ENCODE measurements around the gene C3orf22.

The C3orf22 gene

DNA sequence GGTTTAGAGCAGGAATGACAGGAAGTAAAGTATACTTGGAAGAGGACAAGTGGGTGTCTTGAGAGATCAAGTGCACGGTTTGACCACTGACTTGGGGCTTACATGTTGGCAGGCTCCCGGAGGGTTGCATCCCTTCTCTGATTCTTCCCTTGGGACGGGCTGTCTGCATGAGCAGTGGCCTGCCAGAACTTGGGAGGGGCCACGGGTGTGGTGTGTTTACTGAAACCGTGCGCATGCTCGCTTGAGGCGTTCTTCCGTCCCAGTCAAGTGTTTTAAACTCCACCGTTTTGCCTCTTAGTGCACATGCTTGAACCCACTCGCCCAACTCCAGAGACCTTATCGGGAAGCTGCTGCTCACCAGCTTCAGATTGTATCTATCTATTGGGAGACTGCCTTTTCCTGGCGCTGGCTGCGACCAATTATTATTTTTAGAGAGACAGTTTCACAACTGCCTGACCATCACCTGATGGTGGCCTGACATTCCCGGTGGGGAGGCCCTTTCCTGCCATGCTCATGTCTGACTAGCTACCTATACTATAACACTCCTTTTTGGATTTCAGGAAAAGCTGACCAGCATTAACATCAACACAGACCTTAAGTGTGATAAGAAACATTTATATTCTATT lies 14.9 kb upstream of the C3orf22 start:
- H2BK5ac ChIP-seq (ENCODE audit: low read depth, low read length, poor library complexity, severe bottlenecking) = no peak overlapping the region
- 88% methylated on average over 15 of the region's 15 CpGs for WGBS

GRCh38 chr3:126571078-126571477 lies 12.3 kb upstream of the C3orf22 start:
- no peak overlapping the region for H3K18ac ChIP-seq (ENCODE audit: low read depth in 1 of 2, low read length in 2 of 2)
- 88% methylated on average over 7 of the region's 7 CpGs for WGBS

More for the DNA sequence above, 14.9 kb upstream of the C3orf22 start:
- Histone ChIP-seq H3K4ac (ENCODE audit: low read depth in 1 of 2, low read length in 2 of 2) (no peak overlapping the region), H2AFZ (ENCODE audit: low read depth, low read length) (no peak overlapping the region), H3K9me3 (ENCODE audit: control insufficient read depth, low read length) (no peaks in the 10 kb centered on the region), H3K27ac (ENCODE audit: low read length, poor library complexity, severe bottlenecking) (no peak overlapping the region), H2BK15ac (ENCODE audit: low read depth, poor library complexity, severe bottlenecking) (no peak overlapping the region), H2BK120ac (ENCODE audit: low read depth, low read length) (no peak overlapping the region), H2AK5ac (ENCODE audit: low read length, severe bottlenecking) (no peak overlapping the region), H3K27me3 (ENCODE audit: control insufficient read depth in 1 of 2, insufficient read depth in 1 of 2, low read length in 2 of 2) (peaks cover 8 to 35% of the 10 kb centered on the region in 2 experiments), H3K79me1 (replicated peaks; ENCODE audit: low read length, poor library complexity, severe bottlenecking) (no peaks in the 10 kb centered on the region), H3K18ac (ENCODE audit: low read depth in 1 of 2, low read length in 2 of 2) (peak overlapping the region in 1 of 2 experiments; percentile 6), H4K8ac (ENCODE audit: low read length) (no peak overlapping the region), H4K91ac (ENCODE audit: low read length) (no peak overlapping the region), H3K4me1 (ENCODE audit: control insufficient read depth, insufficient read depth, low read depth, low read length) (peaks cover 3% of the 10 kb centered on the region), H3K23ac (ENCODE audit: low read length in 2 of 2) (no peak overlapping the region), H3K4me3 (ENCODE audit: insufficient read depth in 1 of 2, low read depth in 1 of 2, low read length in 2 of 2) (no peak overlapping the region), H2BK12ac (ENCODE audit: low read length in 2 of 2) (no peak overlapping the region), H3K36me3 (ENCODE audit: control insufficient read depth in 1 of 2, insufficient read depth in 2 of 2, low read depth in 1 of 2, low read length in 2 of 2) (no peaks in the 10 kb centered on the region), H3K14ac (ENCODE audit: low read length in 2 of 2) (no peak overlapping the region), H3K9ac (ENCODE audit: low read length) (no peak overlapping the region), H3K4me2 (ENCODE audit: low read length, poor library complexity, severe bottlenecking) (no peak overlapping the region)
- DNase-seq = no peak

GRCh38 chr3:126570103-126570541 lies 11.4 kb upstream of the C3orf22 start:
- H3K4me1 ChIP-seq (ENCODE audit: control insufficient read depth, insufficient read depth, low read depth, low read length) = peaks cover 3% of the 10 kb centered on the region
- H2BK5ac ChIP-seq (ENCODE audit: low read depth, low read length, poor library complexity, severe bottlenecking) = no peak overlapping the region
- no peak overlapping the region for H3K18ac ChIP-seq (ENCODE audit: low read depth in 1 of 2, low read length in 2 of 2)
- H3K9ac ChIP-seq (ENCODE audit: low read length) = no peak overlapping the region
- H3K36me3 ChIP-seq (ENCODE audit: control insufficient read depth in 1 of 2, insufficient read depth in 2 of 2, low read depth in 1 of 2, low read length in 2 of 2) = no peaks in the 10 kb centered on the region
- no peak overlapping the region for H2AFZ ChIP-seq (ENCODE audit: low read depth, low read length)
- H3K14ac ChIP-seq (ENCODE audit: low read length in 2 of 2) = peak overlapping the region in 1 of 2 experiments; percentile 57
- WGBS = 92% methylated on average over 5 of the region's 6 CpGs
- no peaks in the 10 kb centered on the region for H3K9me3 ChIP-seq (ENCODE audit: control insufficient read depth, low read length)
- H3K4me3 ChIP-seq (ENCODE audit: insufficient read depth in 1 of 2, low read depth in 1 of 2, low read length in 2 of 2) = no peak overlapping the region
- no peak for DNase-seq
- no peak overlapping the region for H3K23ac ChIP-seq (ENCODE audit: low read length in 2 of 2)
- H4K8ac ChIP-seq (ENCODE audit: low read length) = no peak overlapping the region
- no peaks in the 10 kb centered on the region for H3K79me1 ChIP-seq (replicated peaks; ENCODE audit: low read length, poor library complexity, severe bottlenecking)
- no peak overlapping the region for H3K4me2 ChIP-seq (ENCODE audit: low read length, poor library complexity, severe bottlenecking)
- H3K27me3 ChIP-seq (ENCODE audit: control insufficient read depth in 1 of 2, insufficient read depth in 1 of 2, low read length in 2 of 2) = peaks cover 34% of the 10 kb centered on the region in 2 experiments
- H2BK12ac ChIP-seq (ENCODE audit: low read length in 2 of 2) = no peak overlapping the region
- H4K91ac ChIP-seq (ENCODE audit: low read length) = no peak overlapping the region
- H2BK120ac ChIP-seq (ENCODE audit: low read depth, low read length) = no peak overlapping the region
- no peak overlapping the region for H2BK15ac ChIP-seq (ENCODE audit: low read depth, poor library complexity, severe bottlenecking)
- H3K4ac ChIP-seq (ENCODE audit: low read depth in 1 of 2, low read length in 2 of 2) = no peak overlapping the region
- no peak overlapping the region for H2AK5ac ChIP-seq (ENCODE audit: low read length, severe bottlenecking)
- H3K27ac ChIP-seq (ENCODE audit: low read length, poor library complexity, severe bottlenecking) = no peak overlapping the region

More at GRCh38 chr3:126571078-126571477, 12.3 kb upstream of the C3orf22 start:
- no peak overlapping the region for H3K4ac ChIP-seq (ENCODE audit: low read depth in 1 of 2, low read length in 2 of 2)
- H3K4me1 ChIP-seq (ENCODE audit: control insufficient read depth, insufficient read depth, low read depth, low read length) = peaks cover 3% of the 10 kb centered on the region
- no peak overlapping the region for H3K14ac ChIP-seq (ENCODE audit: low read length in 2 of 2)
- no peak overlapping the region for H3K9ac ChIP-seq (ENCODE audit: low read length)
- no peak overlapping the region for H2AK5ac ChIP-seq (ENCODE audit: low read length, severe bottlenecking)
- H3K36me3 ChIP-seq (ENCODE audit: control insufficient read depth in 1 of 2, insufficient read depth in 2 of 2, low read depth in 1 of 2, low read length in 2 of 2) = no peaks in the 10 kb centered on the region
- no peak overlapping the region for H4K8ac ChIP-seq (ENCODE audit: low read length)
- H2BK120ac ChIP-seq (ENCODE audit: low read depth, low read length) = no peak overlapping the region
- peaks cover 25 to 34% of the 10 kb centered on the region in 2 experiments for H3K27me3 ChIP-seq (ENCODE audit: control insufficient read depth in 1 of 2, insufficient read depth in 1 of 2, low read length in 2 of 2)
- H3K4me3 ChIP-seq (ENCODE audit: insufficient read depth in 1 of 2, low read depth in 1 of 2, low read length in 2 of 2) = no peak overlapping the region
- H2BK15ac ChIP-seq (ENCODE audit: low read depth, poor library complexity, severe bottlenecking) = no peak overlapping the region
- no peak overlapping the region for H2BK12ac ChIP-seq (ENCODE audit: low read length in 2 of 2)
- H3K79me1 ChIP-seq (replicated peaks; ENCODE audit: low read length, poor library complexity, severe bottlenecking) = no peaks in the 10 kb centered on the region
- no peak overlapping the region for H3K4me2 ChIP-seq (ENCODE audit: low read length, poor library complexity, severe bottlenecking)
- no peak for DNase-seq
- H3K9me3 ChIP-seq (ENCODE audit: control insufficient read depth, low read length) = no peaks in the 10 kb centered on the region
- no peak overlapping the region for H4K91ac ChIP-seq (ENCODE audit: low read length)
- no peak overlapping the region for H2BK5ac ChIP-seq (ENCODE audit: low read depth, low read length, poor library complexity, severe bottlenecking)
- no peak overlapping the region for H2AFZ ChIP-seq (ENCODE audit: low read depth, low read length)
- H3K27ac ChIP-seq (ENCODE audit: low read length, poor library complexity, severe bottlenecking) = no peak overlapping the region
- no peak overlapping the region for H3K23ac ChIP-seq (ENCODE audit: low read length in 2 of 2)

DNA sequence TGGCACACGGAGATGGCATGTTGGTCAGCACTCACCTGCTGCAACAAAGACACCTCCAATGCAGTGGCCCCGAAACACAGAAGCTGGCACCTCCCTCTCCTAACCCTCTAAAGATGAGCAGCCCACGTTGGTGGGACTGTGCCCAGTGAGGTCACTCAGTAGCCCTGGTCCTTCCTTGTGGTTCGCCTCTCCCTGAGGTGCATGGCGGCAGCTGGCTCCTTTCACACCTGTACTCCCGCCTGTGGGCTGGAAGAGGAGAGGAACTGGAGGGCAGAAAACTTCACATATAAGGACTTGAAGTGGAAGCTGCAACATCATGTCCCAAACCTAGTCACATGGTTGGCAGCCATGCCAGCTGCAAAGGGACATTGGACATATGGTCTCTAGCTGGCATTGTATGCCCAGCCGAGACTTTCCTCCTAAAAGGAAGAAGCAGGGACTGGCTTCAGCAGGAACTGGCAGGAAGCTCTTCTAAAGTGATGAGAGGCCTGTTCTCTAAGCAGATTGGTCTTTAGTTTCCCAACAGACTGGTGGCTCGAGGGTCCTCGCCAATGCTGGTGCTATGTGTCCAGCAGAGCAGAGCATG lies 10.8 kb upstream of the C3orf22 start:
- Histone ChIP-seq H2BK15ac (ENCODE audit: low read depth, poor library complexity, severe bottlenecking) (no peak overlapping the region), H3K27me3 (ENCODE audit: control insufficient read depth in 1 of 2, insufficient read depth in 1 of 2, low read length in 2 of 2) (peaks cover 34 to 38% of the 10 kb centered on the region in 2 experiments), H3K23ac (ENCODE audit: low read length in 2 of 2) (no peak overlapping the region), H3K4me2 (ENCODE audit: low read length, poor library complexity, severe bottlenecking) (no peak overlapping the region), H3K18ac (ENCODE audit: low read depth in 1 of 2, low read length in 2 of 2) (peak overlapping the region in 1 of 2 experiments; percentile 18), H2BK12ac (ENCODE audit: low read length in 2 of 2) (no peak overlapping the region), H3K9ac (ENCODE audit: low read length) (no peak overlapping the region), H3K36me3 (ENCODE audit: control insufficient read depth in 1 of 2, insufficient read depth in 2 of 2, low read depth in 1 of 2, low read length in 2 of 2) (no peaks in the 10 kb centered on the region), H3K9me3 (ENCODE audit: control insufficient read depth, low read length) (no peaks in the 10 kb centered on the region), H3K4me1 (ENCODE audit: control insufficient read depth, insufficient read depth, low read depth, low read length) (peaks cover 3% of the 10 kb centered on the region), H2BK5ac (ENCODE audit: low read depth, low read length, poor library complexity, severe bottlenecking) (no peak overlapping the region), H2BK120ac (ENCODE audit: low read depth, low read length) (no peak overlapping the region), H3K27ac (ENCODE audit: low read length, poor library complexity, severe bottlenecking) (no peak overlapping the region), H4K91ac (ENCODE audit: low read length) (no peak overlapping the region), H2AK5ac (ENCODE audit: low read length, severe bottlenecking) (no peak overlapping the region), H3K79me1 (replicated peaks; ENCODE audit: low read length, poor library complexity, severe bottlenecking) (no peaks in the 10 kb centered on the region), H3K14ac (ENCODE audit: low read length in 2 of 2) (peak overlapping the region in 1 of 2 experiments; percentile 57), H3K4ac (ENCODE audit: low read depth in 1 of 2, low read length in 2 of 2) (no peak overlapping the region), H4K8ac (ENCODE audit: low read length) (no peak overlapping the region), H2AFZ (ENCODE audit: low read depth, low read length) (no peak overlapping the region), H3K4me3 (ENCODE audit: insufficient read depth in 1 of 2, low read depth in 1 of 2, low read length in 2 of 2) (no peak overlapping the region)
- 85% methylated on average over 9 of the region's 9 CpGs for WGBS
- no peak for DNase-seq
